Astrocyte of the cerebellum (primary cell): ENCODE results near the gene IQGAP3.
A peak's percentile ranks its signal among the peaks of the same experiment; 100 is the strongest.

Source experiments
- DNase-seq: peaks from one replicate; pipeline ENCODE4 v3.0.0-alpha.2; 2011; ENCODE audit warnings: low read depth
- H3K4me3 ChIP-seq: 2 replicates; pipeline ENCODE4 v1.5.1; 2011; ENCODE audit warnings: mild to moderate bottlenecking, low read depth, low read length, moderate library complexity
- CTCF ChIP-seq: IDR thresholded peaks from 2 replicates; pipeline ENCODE4 v1.5.1; 2012; ENCODE audit warnings: low read length, low read depth, moderate library complexity, mild to moderate bottlenecking; ENCODE audit errors: missing control alignments
- in situ Hi-C: cut with HindIII; loops from 2 replicates; pipeline ENCODE4 v1.10.0; 2017; ENCODE audit warnings: low sequenced_read_pairs

The IQGAP3 gene

GRCh38 chr1:156522443-156522970 lies 49.9 kb downstream of the IQGAP3 start:
- no peak overlapping the region for H3K4me3 ChIP-seq
- no peak for TF ChIP-seq CTCF
- in situ Hi-C loops: no loop called here
- no peak for DNase-seq

- no peak for TF ChIP-seq CTCF
- in situ Hi-C loops: no loop called here
- DNase-seq: no peak
- no peak overlapping the region for H3K4me3 ChIP-seq
Measured at GRCh38 chr1:156517748-156518147, 54.6 kb downstream of the IQGAP3 start.

GRCh38 chr1:156516821-156517220 lies 55.5 kb downstream of the IQGAP3 start:
- no peak for TF ChIP-seq CTCF
- no peak for DNase-seq
- H3K4me3 ChIP-seq: no peak overlapping the region
- in situ Hi-C loops: no loop called here

- in situ Hi-C loops: no loop called here
- no peak overlapping the region for H3K4me3 ChIP-seq
- DNase-seq: no peak
- no peak for TF ChIP-seq CTCF
Measured at GRCh38 chr1:156515956-156516355, 56.4 kb downstream of the IQGAP3 start.

GRCh38 chr1:156513185-156513584 lies 59.2 kb downstream of the IQGAP3 start:
- in situ Hi-C loops: no loop called here
- no peak for TF ChIP-seq CTCF
- no peak overlapping the region for H3K4me3 ChIP-seq
- DNase-seq: no peak

- no peak for DNase-seq
- H3K4me3 ChIP-seq: no peak overlapping the region
- in situ Hi-C loops: no loop called here
- TF ChIP-seq CTCF: no peak
Measured at GRCh38 chr1:156511644-156512043, 60.7 kb downstream of the IQGAP3 start.

- no peak overlapping the region for H3K4me3 ChIP-seq
- in situ Hi-C loops: no loop called here
- TF ChIP-seq CTCF: no peak
- peak; percentile 46 for DNase-seq
Measured at GRCh38 chr1:156510709-156511108, 61.7 kb downstream of the IQGAP3 start.
